ENCODE data around the gene ZMYND15. TPM values are rescaled to one million over a fixed set of nuclear protein-coding genes. Genes with fewer than 3 reads are reported as not detected.

The ZMYND15 gene
- total and polyA plus RNA-seq, 2 of the 13 experiments (the other 11 are each of a cell fraction or from before 2014, with no cell fraction given) = 0.24 to 2.7 TPM

DNA sequence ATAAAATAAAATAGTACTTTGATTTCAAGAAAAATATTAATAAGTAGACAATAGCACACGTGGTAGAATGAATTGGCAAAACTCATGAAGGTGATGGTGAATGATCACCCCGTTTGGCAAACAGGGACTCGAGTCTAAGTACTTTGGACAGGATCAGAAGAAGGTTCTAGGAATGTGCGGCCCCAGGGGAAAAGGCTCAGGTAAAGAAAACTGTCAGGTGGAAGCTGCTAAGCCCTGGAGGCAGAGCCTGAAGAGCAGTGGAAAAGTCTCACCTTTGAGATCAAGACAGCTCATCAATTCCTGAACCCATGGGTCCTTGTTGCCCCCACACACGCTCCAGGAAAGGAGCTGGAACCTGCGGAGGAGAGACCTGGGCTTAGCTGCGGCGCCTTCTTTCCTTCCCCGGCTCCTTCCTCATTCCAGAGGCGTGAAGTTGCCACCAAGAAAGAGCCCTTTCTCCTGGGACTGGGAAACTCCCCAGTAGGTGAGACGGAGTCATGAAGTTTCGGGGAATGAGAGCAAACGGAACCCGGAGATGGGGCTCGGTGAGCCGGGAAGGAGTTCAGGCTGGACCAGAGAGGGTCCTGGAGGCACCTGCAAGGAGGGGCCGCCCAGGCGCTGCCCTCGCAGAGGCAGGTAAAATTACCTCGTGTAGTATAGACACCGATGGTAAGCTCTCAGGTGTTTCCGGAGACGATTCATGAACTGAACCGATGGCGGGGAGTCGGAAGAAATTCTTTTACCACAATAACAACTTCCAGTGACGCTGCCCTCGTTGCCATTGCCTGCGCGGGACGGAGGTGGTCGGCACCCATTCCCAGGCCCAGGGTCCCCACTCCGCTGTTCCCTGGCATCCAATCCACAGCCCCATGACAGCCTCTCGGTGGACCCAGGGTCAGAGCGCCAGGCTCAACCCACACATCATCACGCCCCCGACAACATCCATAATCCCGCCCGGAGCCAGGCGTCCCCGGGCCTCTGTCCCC lies 1.2 kb upstream of the ZMYND15 start (continued):
- TF ChIP-seq, protein P1, sequence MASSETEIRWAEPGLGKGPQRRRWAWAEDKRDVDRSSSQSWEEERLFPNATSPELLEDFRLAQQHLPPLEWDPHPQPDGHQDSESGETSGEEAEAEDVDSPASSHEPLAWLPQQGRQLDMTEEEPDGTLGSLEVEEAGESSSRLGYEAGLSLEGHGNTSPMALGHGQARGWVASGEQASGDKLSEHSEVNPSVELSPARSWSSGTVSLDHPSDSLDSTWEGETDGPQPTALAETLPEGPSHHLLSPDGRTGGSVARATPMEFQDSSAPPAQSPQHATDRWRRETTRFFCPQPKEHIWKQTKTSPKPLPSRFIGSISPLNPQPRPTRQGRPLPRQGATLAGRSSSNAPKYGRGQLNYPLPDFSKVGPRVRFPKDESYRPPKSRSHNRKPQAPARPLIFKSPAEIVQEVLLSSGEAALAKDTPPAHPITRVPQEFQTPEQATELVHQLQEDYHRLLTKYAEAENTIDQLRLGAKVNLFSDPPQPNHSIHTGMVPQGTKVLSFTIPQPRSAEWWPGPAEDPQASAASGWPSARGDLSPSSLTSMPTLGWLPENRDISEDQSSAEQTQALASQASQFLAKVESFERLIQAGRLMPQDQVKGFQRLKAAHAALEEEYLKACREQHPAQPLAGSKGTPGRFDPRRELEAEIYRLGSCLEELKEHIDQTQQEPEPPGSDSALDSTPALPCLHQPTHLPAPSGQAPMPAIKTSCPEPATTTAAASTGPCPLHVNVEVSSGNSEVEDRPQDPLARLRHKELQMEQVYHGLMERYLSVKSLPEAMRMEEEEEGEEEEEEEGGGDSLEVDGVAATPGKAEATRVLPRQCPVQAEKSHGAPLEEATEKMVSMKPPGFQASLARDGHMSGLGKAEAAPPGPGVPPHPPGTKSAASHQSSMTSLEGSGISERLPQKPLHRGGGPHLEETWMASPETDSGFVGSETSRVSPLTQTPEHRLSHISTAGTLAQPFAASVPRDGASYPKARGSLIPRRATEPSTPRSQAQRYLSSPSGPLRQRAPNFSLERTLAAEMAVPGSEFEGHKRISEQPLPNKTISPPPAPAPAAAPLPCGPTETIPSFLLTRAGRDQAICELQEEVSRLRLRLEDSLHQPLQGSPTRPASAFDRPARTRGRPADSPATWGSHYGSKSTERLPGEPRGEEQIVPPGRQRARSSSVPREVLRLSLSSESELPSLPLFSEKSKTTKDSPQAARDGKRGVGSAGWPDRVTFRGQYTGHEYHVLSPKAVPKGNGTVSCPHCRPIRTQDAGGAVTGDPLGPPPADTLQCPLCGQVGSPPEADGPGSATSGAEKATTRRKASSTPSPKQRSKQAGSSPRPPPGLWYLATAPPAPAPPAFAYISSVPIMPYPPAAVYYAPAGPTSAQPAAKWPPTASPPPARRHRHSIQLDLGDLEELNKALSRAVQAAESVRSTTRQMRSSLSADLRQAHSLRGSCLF (CRISPR knock-in tag; IDR thresholded peaks at IDR 0.05; ENCODE audit: borderline replicate concordance) = no peak
- TF ChIP-seq ZNF17 (CRISPR knock-in tag; IDR thresholded peaks at IDR 0.05) (no peak), ATM (IDR thresholded peaks at IDR 0.05; ENCODE audit: borderline replicate concordance) (no peak), ZBTB3 (CRISPR knock-in tag; IDR thresholded peaks at IDR 0.05; ENCODE audit: borderline replicate concordance, low read depth) (no peak), JUNB (CRISPR knock-in tag; IDR thresholded peaks at IDR 0.05; ENCODE audit: borderline replicate concordance) (no peak), CAMTA2 (CRISPR knock-in tag; IDR thresholded peaks at IDR 0.05; ENCODE audit: borderline replicate concordance) (no peak), KDM5B (CRISPR knock-in tag; IDR thresholded peaks at IDR 0.05; ENCODE audit: borderline replicate concordance) (no peak), SRSF4 (IDR thresholded peaks at IDR 0.05; ENCODE audit: low read depth, low read length, poor library complexity, severe bottlenecking) (no peak), ZBTB7B (CRISPR knock-in tag; IDR thresholded peaks at IDR 0.05) (no peak), SALL1 (CRISPR knock-in tag; IDR thresholded peaks at IDR 0.05) (no peak), SP4 (CRISPR knock-in tag; IDR thresholded peaks at IDR 0.05) (no peak), ZNF383 (CRISPR knock-in tag; IDR thresholded peaks at IDR 0.05; ENCODE audit: borderline replicate concordance) (no peak), ZNF670 (CRISPR knock-in tag; IDR thresholded peaks at IDR 0.05; ENCODE audit: borderline replicate concordance) (no peak)
- TF ChIP-seq, protein P2, sequence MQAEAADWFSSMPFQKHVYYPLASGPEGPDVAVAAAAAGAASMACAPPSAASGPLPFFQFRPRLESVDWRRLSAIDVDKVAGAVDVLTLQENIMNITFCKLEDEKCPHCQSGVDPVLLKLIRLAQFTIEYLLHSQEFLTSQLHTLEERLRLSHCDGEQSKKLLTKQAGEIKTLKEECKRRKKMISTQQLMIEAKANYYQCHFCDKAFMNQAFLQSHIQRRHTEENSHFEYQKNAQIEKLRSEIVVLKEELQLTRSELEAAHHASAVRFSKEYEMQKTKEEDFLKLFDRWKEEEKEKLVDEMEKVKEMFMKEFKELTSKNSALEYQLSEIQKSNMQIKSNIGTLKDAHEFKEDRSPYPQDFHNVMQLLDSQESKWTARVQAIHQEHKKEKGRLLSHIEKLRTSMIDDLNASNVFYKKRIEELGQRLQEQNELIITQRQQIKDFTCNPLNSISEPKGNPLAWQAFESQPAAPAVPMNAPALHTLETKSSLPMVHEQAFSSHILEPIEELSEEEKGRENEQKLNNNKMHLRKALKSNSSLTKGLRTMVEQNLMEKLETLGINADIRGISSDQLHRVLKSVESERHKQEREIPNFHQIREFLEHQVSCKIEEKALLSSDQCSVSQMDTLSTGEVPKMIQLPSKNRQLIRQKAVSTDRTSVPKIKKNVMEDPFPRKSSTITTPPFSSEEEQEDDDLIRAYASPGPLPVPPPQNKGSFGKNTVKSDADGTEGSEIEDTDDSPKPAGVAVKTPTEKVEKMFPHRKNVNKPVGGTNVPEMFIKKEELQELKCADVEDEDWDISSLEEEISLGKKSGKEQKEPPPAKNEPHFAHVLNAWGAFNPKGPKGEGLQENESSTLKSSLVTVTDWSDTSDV (CRISPR knock-in tag; IDR thresholded peaks at IDR 0.05) = no peak
- TF ChIP-seq, protein P3, sequence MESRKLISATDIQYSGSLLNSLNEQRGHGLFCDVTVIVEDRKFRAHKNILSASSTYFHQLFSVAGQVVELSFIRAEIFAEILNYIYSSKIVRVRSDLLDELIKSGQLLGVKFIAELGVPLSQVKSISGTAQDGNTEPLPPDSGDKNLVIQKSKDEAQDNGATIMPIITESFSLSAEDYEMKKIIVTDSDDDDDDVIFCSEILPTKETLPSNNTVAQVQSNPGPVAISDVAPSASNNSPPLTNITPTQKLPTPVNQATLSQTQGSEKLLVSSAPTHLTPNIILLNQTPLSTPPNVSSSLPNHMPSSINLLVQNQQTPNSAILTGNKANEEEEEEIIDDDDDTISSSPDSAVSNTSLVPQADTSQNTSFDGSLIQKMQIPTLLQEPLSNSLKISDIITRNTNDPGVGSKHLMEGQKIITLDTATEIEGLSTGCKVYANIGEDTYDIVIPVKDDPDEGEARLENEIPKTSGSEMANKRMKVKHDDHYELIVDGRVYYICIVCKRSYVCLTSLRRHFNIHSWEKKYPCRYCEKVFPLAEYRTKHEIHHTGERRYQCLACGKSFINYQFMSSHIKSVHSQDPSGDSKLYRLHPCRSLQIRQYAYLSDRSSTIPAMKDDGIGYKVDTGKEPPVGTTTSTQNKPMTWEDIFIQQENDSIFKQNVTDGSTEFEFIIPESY (CRISPR knock-in tag; IDR thresholded peaks at IDR 0.05) = peak; percentile 81
